ENCODE measurements around the gene GANC.

GANC gene

GRCh38 chr15:42348083-42348482 is 75.1 kb downstream of the GANC start:
- no peak for DNase-seq

GRCh38 chr15:42349186-42349585 is 76.2 kb downstream of the GANC start:
- no peak for DNase-seq

DNA sequence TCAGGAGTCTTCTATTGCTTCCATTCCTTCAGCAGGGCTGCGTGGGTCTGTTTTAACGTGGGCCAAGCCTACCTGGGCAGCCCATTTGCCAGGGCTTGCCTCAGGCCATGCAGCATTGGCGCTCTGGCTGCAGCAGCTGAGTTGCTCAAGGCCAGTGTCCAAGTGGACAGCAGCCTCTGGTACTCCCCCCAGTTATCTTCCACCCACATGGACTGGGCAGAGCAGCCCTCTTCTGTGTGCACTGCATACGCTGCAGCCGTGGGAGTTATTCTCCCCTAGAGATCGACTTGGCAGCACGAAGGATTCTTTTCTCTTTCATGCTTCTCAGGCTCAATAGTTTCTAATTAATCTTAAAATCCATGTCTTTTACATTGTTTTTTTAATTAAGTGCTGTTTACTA is 79.4 kb downstream of the GANC start:
- DNase-seq, result no peak

- no peak for DNase-seq
These were observed 80.1 kb downstream of the GANC start for GRCh38 chr15:42353061-42353460.

GRCh38 chr15:42354824-42355223 is 81.8 kb downstream of the GANC start:
- no peak for DNase-seq

DNA sequence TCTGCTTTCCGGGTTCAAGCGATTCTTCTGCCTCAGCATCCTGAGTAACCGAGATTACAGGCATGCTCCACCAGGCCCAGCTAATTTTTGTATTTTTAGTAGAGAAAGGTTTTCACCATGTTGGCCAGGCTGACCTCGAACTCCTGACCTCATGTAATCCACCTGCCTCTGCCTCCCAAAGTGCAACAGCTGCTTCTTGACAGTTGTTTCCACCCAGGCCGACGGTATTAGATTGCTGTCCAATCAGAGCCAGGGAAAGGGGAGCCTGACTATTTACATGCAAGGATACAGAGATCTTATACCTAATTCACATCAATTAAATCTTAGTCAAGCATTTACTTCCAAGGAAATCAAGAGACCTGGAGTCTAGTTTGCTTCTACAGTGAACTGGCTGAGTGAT is 82.3 kb downstream of the GANC start:
- no peak for DNase-seq

GRCh38 chr15:42356851-42357250 is 83.8 kb downstream of the GANC start:
- no peak for DNase-seq

DNA sequence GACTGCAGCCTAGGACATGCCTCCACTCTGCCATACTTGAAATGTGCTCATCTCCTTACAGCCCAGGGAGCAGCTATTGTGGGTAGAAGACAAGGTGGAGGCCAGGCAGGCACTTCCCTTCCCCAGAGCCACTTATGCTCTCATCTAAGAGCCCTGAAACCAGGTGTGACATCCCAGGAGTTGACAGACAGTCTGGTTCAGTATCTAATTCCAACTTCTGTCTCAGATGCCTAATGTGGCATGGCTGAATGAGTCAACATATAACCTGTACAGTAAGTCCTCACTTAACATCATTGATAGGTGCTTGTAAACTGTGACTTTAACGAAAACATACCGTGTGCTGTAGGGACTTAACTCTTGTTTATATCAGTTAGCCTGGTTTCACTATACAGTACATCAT is 85.1 kb downstream of the GANC start:
- no peak for DNase-seq

DNA sequence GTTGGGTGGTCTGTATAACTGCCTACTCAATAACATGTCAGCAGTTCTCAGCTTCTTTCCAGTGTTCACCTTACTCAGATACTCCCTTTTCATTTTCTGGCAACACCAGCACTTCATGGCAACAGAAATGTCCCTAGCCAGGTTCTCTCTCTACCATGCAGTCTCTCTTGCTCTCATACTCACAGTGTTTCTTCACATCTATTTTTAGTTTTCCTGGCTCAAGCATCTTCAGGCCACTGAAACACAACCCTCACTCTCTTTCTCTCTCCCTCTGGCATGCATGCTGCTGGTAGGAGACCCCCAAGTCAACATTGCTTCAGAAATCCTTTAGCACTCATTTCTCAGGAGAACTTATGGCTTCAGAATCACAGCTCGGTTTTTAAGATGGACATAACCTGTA is 86.2 kb downstream of the GANC start, which contains the start of gene CAPN3:
Gene CAPN3 (plus strand): TSS at position 253 of the 400 bp plus-strand sequence. CDS start 305 bp downstream, outside the sequence.
- DNase-seq, result no peak

- DNase-seq, result no peak
These were observed 87.0 kb downstream of the GANC start for GRCh38 chr15:42359985-42360384.

DNA sequence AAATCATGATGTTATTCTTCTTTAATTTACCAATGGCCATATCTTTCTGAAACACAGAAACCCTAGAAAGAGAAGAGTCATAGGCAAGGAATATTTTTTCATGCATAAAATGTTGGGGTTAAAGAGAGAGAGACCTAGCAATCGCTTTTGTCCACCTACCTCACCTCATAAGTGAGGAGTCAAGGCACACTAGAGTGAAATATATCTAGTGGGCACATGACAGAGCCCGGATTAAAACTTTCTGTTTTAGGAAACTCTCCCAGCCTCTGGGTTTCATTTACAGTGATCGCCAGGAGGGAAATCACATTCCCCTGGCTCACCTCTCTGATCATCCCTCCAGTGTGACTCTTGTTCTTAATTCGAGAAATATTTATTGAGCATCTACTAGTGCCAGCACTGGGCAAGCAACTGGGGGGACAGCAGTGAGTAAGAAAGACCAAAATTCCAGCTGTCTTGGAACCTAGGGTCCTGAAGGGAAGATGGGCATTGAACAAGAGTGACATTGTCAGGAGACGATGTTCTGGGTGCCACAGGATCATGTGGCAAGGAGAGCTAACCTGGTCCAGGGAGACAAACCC is 87.6 kb downstream of the GANC start:
- DNase-seq, result no peak

DNA sequence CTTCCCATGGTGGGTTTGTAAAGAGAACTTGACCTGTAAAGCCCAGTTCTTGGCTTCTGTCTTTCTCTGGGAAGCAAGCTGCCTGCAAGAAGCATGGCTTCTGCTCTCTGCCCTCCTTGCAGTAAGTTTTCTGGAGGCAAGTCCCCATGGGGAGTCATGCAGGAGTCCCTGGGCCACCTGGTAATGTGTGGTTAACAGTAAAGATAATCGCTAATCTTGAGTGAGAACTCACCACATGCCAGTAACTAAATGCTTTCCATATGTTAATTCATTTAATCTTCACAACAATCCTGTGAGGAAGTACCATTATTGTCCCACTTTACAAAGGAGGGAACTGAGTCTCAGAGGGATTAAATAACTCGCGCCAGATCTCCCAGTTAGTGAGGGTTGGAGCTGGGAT is 90.5 kb downstream of the GANC start:
- DNase-seq, result no peak

DNA sequence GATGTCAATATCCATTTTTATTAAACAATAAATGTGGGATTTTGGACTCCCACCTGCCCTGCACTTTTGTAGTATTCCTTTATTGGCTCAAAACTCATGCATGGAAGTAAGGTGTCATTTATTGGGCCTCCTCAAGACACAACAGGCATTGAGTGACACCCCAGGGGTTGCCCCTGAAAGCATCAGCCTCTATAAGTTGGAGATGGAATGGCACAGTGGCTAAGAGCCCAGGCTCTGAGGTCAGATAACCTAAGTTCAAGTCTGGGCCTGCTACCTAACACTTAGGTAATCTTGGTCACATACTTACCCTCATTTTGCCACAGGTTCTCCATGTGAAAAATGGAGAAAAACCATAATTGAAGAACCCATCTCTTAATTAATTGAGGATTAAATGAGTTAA is 90.9 kb downstream of the GANC start:
- no peak for DNase-seq

DNA sequence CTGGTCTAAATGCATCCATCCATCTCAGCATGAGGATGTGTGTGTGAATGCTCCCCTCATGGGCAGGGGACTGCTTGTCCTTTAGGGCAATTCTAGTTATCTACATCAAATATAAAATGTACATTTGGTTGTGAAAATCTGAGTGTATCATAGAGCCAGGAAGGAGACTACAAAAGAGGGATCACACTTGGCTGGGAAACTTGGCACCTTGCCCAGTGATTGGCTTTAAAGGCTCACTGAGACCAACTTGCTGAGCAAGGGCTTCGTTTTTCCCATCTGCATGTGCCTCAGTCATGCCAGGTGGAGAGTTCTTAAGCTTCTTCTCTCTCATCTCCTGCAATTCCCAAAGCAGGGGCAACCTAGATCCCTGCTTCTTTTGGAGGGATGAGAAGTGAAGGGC is 91.5 kb downstream of the GANC start:
- DNase-seq, result no peak

GRCh38 chr15:42365921-42366550 is 93.0 kb downstream of the GANC start:
- DNase-seq, result no peak

- DNase-seq, result no peak
These were observed 94.0 kb downstream of the GANC start for GRCh38 chr15:42367041-42367440.

DNA sequence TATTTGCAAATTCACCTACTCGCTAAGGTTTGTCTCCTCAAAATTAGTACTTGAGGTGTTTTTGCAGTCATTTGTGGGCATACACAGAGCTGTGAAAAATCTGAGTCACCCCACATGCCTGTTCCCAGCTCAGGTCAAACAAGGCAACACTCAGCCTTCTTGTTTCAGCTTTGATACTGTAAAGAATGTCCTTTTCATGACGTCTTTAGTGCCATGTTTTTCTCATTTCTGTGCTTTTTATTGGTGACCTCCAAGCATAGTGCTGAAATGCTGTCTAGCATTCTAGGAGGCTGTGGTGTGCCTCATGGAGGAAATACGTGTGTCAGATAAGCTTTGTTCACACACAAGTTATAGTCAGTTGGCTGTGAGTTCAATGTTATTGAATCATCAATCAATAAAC is 95.1 kb downstream of the GANC start:
- no peak for DNase-seq

DNA sequence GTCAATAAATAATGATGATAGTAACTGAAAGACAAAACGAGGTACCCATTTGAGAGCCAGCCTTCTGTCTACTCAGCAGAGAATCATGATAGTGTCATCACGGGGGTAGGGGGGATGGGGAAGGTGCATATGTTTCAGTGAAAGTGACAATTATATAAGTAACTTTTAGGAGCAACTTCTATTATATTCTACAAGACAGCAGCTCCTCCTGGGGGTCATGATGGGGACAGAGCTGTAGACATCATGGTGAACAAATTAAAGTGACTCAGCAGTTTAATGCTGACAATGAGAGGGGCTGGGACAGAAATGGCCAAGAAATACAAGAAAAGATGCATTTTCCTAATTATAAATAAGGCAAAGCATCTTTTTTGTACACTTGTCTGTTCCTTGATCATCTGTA is 98.1 kb downstream of the GANC start:
- no peak for DNase-seq

DNA sequence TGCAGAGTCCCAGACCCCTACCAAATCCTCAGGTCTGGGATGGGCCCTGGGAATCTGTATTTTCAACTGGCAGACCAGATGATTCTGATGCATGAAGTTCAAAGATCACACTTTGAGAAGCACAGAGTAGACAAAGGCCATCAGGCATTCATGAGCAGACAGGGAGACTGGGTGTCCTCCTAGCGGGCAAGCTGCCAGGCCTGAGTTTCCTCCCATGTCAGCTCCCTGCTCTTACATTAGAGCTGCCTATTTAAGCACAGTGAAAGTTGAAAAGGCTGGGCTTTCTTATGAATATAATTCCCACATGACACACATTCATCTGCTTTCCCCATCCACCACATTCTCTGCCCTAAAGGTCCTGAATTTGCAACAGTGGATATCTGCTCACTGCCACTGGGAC is 100.3 kb downstream of the GANC start:
- DNase-seq, result no peak

DNA sequence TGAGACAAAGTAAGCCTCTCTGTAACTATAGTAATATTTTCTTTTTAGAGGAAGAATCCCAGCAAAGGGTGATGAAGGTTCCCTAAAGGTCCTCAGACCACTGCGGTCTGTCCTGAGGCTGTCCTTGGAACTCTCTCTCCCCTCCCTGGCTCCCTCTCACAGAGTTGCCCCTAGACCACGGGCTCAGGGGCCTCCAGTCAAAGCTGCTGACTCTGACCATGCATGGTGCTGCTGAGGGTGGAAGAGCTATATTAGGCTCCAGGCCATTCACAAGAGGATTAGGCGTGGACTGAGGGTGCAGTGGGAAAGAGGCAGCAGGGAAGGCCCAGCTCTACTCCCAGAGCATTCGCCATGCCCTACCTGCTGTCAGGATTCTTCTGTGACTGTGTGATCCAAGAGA is 100.9 kb downstream of the GANC start:
- DNase-seq, result no peak

DNA sequence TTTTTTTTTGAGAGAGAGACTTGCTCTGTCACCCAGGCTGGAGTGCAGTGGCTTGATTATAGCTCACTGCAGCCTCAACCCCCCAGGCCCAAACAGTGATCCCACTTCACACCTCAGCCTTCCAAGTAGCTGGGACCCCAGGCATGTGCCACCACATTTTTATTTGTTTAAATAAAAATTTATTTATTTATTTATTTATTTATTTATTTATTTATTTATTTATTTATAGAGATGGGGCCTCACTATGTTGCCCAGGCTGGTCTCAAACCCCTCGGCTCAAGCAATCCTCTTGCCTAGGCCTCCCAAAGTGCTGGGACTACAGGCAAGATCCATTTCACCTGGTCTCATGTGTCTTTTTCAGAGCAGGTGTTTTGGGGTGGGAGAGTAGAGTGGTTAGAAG is 101.8 kb downstream of the GANC start:
- no peak for DNase-seq

DNA sequence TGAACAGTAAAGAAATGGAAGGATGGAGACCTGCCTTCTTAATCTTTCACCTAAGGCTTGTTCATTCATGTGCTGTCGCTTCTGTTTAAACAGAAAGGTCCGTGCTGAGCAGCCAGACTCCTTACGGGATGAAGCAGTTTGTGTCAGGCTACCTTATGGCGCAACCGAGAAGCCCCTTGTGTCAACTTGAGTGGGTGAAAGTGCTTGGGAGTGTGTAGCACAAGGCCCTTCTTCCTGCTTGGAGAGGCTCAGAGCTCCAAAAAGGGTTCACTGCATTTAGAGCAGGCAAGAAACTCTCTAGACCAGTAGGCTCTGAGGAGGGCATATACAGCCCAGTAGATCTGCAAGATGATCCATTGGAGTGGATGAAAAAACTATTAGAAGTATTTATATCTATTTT is 102.3 kb downstream of the GANC start:
- no peak for DNase-seq

DNA sequence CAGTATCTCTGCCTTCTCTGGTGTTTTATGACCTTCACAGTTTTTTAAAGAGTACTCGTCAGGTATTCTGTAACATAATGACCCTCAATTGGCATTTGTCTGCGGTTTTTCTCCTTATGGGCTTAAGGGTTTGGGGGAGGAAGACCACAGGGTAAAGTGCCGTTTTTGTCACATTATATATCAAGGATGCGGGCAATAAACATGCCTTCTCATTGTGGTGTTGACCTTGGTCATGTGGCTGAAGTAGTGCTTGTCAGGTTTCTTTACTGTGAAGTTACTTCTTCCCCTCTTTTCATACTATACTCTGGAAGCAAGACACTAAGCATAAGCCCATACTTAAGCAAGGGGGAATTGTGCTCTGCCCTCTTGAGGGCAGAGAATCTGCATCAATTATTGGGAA is 102.9 kb downstream of the GANC start:
- no peak for DNase-seq

DNA sequence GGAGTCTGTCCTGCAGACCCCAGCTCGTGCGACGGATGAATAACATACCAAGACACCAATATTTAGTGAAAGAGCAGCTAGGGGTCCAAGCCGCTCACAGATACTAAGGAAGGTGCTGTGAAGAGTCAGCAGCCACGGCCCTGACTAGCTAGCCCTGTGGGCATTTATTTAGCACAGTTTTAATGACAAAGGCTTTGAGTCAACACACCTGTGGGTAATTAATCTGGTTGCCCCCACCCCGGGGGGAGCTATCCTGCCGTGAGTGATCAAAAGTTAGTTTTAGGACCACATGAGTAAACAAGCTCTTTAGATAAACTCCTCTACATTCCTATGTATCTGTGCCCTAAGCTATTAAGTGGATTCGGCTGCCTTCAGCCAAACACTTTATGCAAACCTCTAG is 105.0 kb downstream of the GANC start:
- no peak for DNase-seq

DNA sequence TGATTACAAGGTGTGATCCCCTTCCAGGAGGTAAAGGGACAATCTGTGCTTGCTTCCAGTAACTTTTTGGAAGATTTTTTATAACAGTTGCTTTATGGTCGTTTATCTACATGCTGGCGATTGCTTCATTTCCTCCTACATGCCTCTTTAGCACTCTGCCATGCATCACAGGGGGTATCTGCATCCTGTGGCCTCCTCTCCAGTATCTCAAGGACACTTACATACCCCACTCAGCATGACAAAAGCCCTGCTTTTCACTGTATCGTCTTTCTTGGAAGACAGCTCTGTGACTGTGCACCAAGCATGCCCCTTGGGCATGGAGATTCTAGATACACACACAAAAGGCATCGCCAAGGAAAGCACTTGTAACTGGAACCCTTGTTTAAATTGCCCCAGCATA is 111.6 kb downstream of the GANC start:
- no peak for DNase-seq
